MM.1S (cell line): ENCODE measurements around the gene ANKS4B.
"Not testable (repeated sequence)": the region's sequence is repeated elsewhere in the genome, so short reads cannot be mapped to it uniquely, and the experiment has no call there.

Experiments
- DNase-seq: peaks from one replicate; pipeline ENCODE4 v3.0.0-alpha.2; 2015
- H2AFZ ChIP-seq: fragments of 300-600 bp; sonication (generic); 2 replicates; pipeline ENCODE4 v1.6.0; 2016; ENCODE audit warnings: antibody characterized with exemption, low read length
- H3F3A ChIP-seq: fragments of 300-600 bp; sonication (generic); 2 replicates; pipeline ENCODE4 v1.6.1; 2016; ENCODE audit warnings: mild to moderate bottlenecking, antibody characterized with exemption, low read length, moderate library complexity, mixed read lengths; ENCODE audit not compliant: insufficient read depth
- H3K27ac ChIP-seq: fragments of 300-600 bp; sonication (generic); 2 replicates; pipeline ENCODE4 v1.5.1; 2016; ENCODE audit warnings: mild to moderate bottlenecking, low read length
- H3K27me3 ChIP-seq: fragments of 300-600 bp; sonication (generic); replicated peaks from 2 replicates; pipeline ENCODE4 v1.6.0; 2016; ENCODE audit warnings: low read length; ENCODE audit not compliant: insufficient read depth
- H3K36me3 ChIP-seq: fragments of 300-600 bp; sonication (generic); replicated peaks from 2 replicates; pipeline ENCODE4 v1.6.1; 2016; ENCODE audit warnings: mild to moderate bottlenecking, low read length, mixed read lengths; ENCODE audit not compliant: insufficient read depth
- H3K4me1 ChIP-seq: fragments of 300-600 bp; sonication (generic); 2 replicates; pipeline ENCODE4 v1.6.1; 2016; ENCODE audit warnings: low read length, mixed read lengths
- H3K4me2 ChIP-seq: fragments of 300-600 bp; sonication (generic); 2 replicates; pipeline ENCODE4 v1.6.0; 2016; ENCODE audit warnings: low read depth, low read length
- H3K4me3 ChIP-seq: fragments of 300-600 bp; sonication (generic); 2 replicates; pipeline ENCODE4 v1.5.1; 2016; ENCODE audit warnings: low read length, mixed read lengths
- H3K79me2 ChIP-seq: fragments of 300-600 bp; sonication (generic); 2 replicates; pipeline ENCODE4 v1.6.1; 2016; ENCODE audit warnings: mixed run types, low read length, mixed read lengths
- H3K9ac ChIP-seq: fragments of 300-600 bp; sonication (generic); 2 replicates; pipeline ENCODE4 v1.6.1; 2016; ENCODE audit warnings: low read length, mixed read lengths
- H3K9me2 ChIP-seq: fragments of 300-600 bp; sonication (generic); replicated peaks from 2 replicates; pipeline ENCODE4 v1.6.1; 2016; ENCODE audit warnings: mild to moderate bottlenecking, low read length, mixed read lengths; ENCODE audit not compliant: insufficient read depth
- H3K9me3 ChIP-seq: fragments of 300-600 bp; sonication (generic); replicated peaks from 2 replicates; pipeline ENCODE4 v1.6.1; 2016; ENCODE audit warnings: mild to moderate bottlenecking, low read length, mixed read lengths; ENCODE audit not compliant: insufficient read depth
- H4K20me1 ChIP-seq: fragments of 300-600 bp; sonication (generic); 2 replicates; pipeline ENCODE4 v1.6.1; 2016; ENCODE audit warnings: mild to moderate bottlenecking, low read length, moderate library complexity, mixed read lengths; ENCODE audit not compliant: insufficient read depth
- CTCF ChIP-seq: fragments of 300-600 bp; sonication (generic); IDR thresholded peaks from 2 replicates; pipeline ENCODE4 v1.5.1; 2016; ENCODE audit warnings: antibody characterized with exemption, low read length, mixed read lengths
- EZH2 ChIP-seq: fragments of 300-600 bp; sonication (generic); optimal IDR thresholded peaks from 2 replicates; pipeline ENCODE3; 2017; ENCODE audit warnings: low read depth, mild to moderate bottlenecking, antibody characterized with exemption, low read length, mixed read lengths
- EZH2phosphoT487 ChIP-seq: fragments of 300-600 bp; sonication (generic); IDR thresholded peaks from 2 replicates; pipeline ENCODE4 v1.6.1; 2018; ENCODE audit warnings: antibody characterized with exemption, low read length

The ANKS4B gene

GRCh38 chr16:21242756-21243155 is 9.3 kb downstream of the ANKS4B start:
- Histone ChIP-seq H3K27ac (no peak overlapping the region), H2AFZ (no peak overlapping the region), H3K27me3 (no peaks in the 10 kb centered on the region), H3K79me2 (no peaks in the 10 kb centered on the region), H3F3A (no peaks in the 10 kb centered on the region), H3K36me3 (no peaks in the 10 kb centered on the region), H3K9ac (no peak overlapping the region), H3K9me3 (no peaks in the 10 kb centered on the region), H3K4me2 (no peak overlapping the region), H3K4me3 (no peak overlapping the region), H3K4me1 (no peaks in the 10 kb centered on the region), H4K20me1 (no peaks in the 10 kb centered on the region), H3K9me2 (no peaks in the 10 kb centered on the region)
- no peak for DNase-seq
- TF ChIP-seq EZH2phosphoT487 (no peak), CTCF (no peak), EZH2 (no peak)

- no peak for DNase-seq
- no peak for TF ChIP-seq CTCF
- TF ChIP-seq EZH2phosphoT487, result no peak
- no peak for TF ChIP-seq EZH2
- no peaks in the 10 kb centered on the region for H3F3A ChIP-seq
- no peak overlapping the region for H3K4me2 ChIP-seq
- no peaks in the 10 kb centered on the region for H3K9me2 ChIP-seq
- no peaks in the 10 kb centered on the region for H3K9me3 ChIP-seq
- H4K20me1 ChIP-seq, result no peaks in the 10 kb centered on the region
- no peaks in the 10 kb centered on the region for H3K36me3 ChIP-seq
- H2AFZ ChIP-seq, result no peak overlapping the region
- H3K4me3 ChIP-seq, result no peak overlapping the region
- no peaks in the 10 kb centered on the region for H3K27me3 ChIP-seq
- no peak overlapping the region for H3K9ac ChIP-seq
- no peaks in the 10 kb centered on the region for H3K79me2 ChIP-seq
- no peak overlapping the region for H3K27ac ChIP-seq
- H3K4me1 ChIP-seq, result no peaks in the 10 kb centered on the region
These were observed 11.2 kb downstream of the ANKS4B start for GRCh38 chr16:21244518-21245215.

GRCh38 chr16:21248179-21248578 is 14.7 kb downstream of the ANKS4B start:
- not testable (repeated sequence) for H3K27me3 ChIP-seq, H3K4me1 ChIP-seq, H3K9ac ChIP-seq

DNA sequence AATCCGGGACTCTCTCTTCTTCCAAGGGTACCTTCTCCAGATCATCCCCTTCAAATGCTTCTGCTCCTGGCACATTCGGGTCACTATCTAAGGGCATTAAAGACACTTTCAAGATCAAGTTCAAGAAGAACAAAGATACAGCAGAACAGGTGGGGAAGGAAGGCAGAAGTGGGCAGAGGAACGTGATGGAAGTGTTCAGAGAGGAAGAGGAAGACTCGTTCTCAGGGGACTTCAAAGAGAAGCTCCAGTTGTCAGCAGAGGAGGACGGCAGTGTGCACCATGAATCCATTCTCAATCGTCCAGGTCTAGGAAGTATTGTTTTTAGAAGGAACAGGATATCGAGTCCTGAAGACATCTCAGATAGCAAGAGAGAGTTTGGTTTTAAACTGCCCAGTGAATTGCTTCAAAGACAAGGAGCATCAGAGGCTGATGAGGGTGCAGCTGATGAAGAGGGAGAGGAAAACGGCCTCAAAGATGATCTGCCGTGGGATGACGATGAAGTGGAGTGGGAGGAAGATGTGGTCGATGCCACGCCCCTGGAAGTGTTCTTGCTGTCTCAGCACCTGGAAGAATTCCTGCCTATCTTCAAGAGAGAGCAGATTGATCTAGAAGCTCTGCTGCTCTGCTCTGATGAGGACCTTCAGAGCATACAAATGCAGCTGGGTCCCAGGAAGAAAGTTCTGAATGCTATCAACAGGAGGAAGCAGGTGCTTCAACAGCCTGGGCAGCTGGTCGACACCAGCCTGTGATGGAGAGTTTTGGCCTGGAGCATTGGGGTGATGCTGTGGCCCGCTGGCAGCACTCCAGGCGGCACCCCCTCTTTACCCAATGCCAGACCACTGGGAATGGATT is 16.8 kb downstream of the ANKS4B start:
- Histone ChIP-seq H3K9me2 (no peaks in the 10 kb centered on the region), H3K4me1 (no peaks in the 10 kb centered on the region), H2AFZ (no peak overlapping the region), H3K79me2 (no peaks in the 10 kb centered on the region), H3K27ac (no peak overlapping the region), H3K36me3 (no peaks in the 10 kb centered on the region), H3K4me3 (no peak overlapping the region), H3K9me3 (no peaks in the 10 kb centered on the region), H4K20me1 (no peaks in the 10 kb centered on the region), H3K4me2 (no peak overlapping the region), H3K9ac (no peak overlapping the region), H3F3A (no peaks in the 10 kb centered on the region), H3K27me3 (no peaks in the 10 kb centered on the region)
- TF ChIP-seq EZH2phosphoT487 (no peak), EZH2 (no peak), CTCF (no peak)
- DNase-seq, result no peak

More at GRCh38 chr16:21248179-21248578, 14.7 kb downstream of the ANKS4B start:
- not testable (repeated sequence) for H3K9me3 ChIP-seq, DNase-seq, H3F3A ChIP-seq, H3K36me3 ChIP-seq, H2AFZ ChIP-seq, H3K27ac ChIP-seq, H3K4me3 ChIP-seq, H3K79me2 ChIP-seq, H3K4me2 ChIP-seq, H4K20me1 ChIP-seq, H3K9me2 ChIP-seq
